Mucosa of descending colon (tissue), 3 donors: ENCODE results near the gene SEC31A. TPM values are rescaled to one million over a fixed set of nuclear protein-coding genes. Genes with fewer than 3 reads are reported as not detected.
"Not testable (repeated sequence)": the region's sequence is repeated elsewhere in the genome, so short reads cannot be mapped to it uniquely, and the experiment has no call there.

Experiments used
- ATAC-seq: fragments of 200-7000 bp; cut with Tn5 transposase; one replicate; pipeline ENCODE4 v1.9.1; 2020; ENCODE audit warnings: mild to moderate bottlenecking, moderate library complexity
- DNase-seq, 3 donors: peaks; one replicate each; pipeline ENCODE4 v3.0.0-alpha.2; 2020
- H3K36me3 ChIP-seq: fragments of 200-600 bp; one replicate; pipeline ENCODE4 v1.8.0; 2021; ENCODE audit warnings: low read depth, mild to moderate bottlenecking
- H3K4me1 ChIP-seq: fragments of 200-600 bp; one replicate; pipeline ENCODE4 v1.8.0; 2021; ENCODE audit warnings: low read depth, mild to moderate bottlenecking
- H3K4me3 ChIP-seq: fragments of 200-600 bp; one replicate; pipeline ENCODE4 v1.8.0; 2021; ENCODE audit warnings: mild to moderate bottlenecking
- H3K9me3 ChIP-seq: fragments of 200-600 bp; one replicate; pipeline ENCODE4 v1.8.0; 2021; ENCODE audit warnings: mild to moderate bottlenecking
- intact Hi-C, 2 donors: fragments of 100-400 bp; cut with DNase I in 1 of 2; cut with micrococcal nuclease in 1 of 2; formaldehyde crosslinking; loops; one replicate each; pipeline versions ENCODE4 v1.11.0 to v1.11.1; 2022; cut with DNase I, micrococcal nuclease
- total RNA-seq, 3 donors: library from RNA; stranded (reverse); fragmentation: NEBNext Ultra II Directional in 2 of 3; extraction: Animal tissue kit (Norgen Biotek cat#: 25700) in 2 of 3; gene quantifications; one replicate each; pipeline versions ENCODE4 v1.2.1 to v1.2.4, GENCODE V29; 2021 to 2023
- TF ChIP-seq, protein P1 (sequence below): fragments of 200-600 bp; IDR thresholded peaks from one replicate; pipeline ENCODE4 v1.8.0; 2022; ENCODE audit warnings: antibody characterized with exemption, mild to moderate bottlenecking
- donor health status: DM: no; HTN: no; CAD: no; lungs with moderate emphysema.
- donor health status: DM: no; HTN: no; CAD: no.
- donor health status: DM: no; HTN: yes; CAD: no.

SEC31A gene
- total RNA-seq, 3 donors from 2014 or later = 167 to 179 (median 176) TPM

DNA sequence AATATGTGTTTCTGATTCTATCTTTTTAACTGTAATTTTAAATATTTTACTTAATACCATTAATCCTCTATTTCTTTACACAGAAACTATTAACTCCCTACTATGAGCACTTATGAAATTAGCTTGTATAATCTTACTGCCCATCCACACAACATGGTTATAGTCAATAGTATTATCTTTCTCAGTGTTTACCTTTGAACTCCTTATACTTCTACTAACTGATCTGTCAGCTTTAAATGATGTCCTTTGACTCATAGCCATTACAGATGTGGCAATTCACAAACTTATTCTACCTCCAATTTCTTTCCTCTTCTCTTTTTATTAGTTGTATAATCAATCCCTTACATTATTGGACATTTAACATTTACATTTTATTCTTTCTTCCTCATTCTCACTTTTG lies 5.5 kb downstream of the SEC31A start:
- H3K36me3 ChIP-seq = no peaks in the 10 kb centered on the region
- TF ChIP-seq, protein P1, sequence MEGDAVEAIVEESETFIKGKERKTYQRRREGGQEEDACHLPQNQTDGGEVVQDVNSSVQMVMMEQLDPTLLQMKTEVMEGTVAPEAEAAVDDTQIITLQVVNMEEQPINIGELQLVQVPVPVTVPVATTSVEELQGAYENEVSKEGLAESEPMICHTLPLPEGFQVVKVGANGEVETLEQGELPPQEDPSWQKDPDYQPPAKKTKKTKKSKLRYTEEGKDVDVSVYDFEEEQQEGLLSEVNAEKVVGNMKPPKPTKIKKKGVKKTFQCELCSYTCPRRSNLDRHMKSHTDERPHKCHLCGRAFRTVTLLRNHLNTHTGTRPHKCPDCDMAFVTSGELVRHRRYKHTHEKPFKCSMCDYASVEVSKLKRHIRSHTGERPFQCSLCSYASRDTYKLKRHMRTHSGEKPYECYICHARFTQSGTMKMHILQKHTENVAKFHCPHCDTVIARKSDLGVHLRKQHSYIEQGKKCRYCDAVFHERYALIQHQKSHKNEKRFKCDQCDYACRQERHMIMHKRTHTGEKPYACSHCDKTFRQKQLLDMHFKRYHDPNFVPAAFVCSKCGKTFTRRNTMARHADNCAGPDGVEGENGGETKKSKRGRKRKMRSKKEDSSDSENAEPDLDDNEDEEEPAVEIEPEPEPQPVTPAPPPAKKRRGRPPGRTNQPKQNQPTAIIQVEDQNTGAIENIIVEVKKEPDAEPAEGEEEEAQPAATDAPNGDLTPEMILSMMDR = no peak
- H3K4me1 ChIP-seq = peaks cover 32% of the 10 kb centered on the region
- intact Hi-C loops = no loop called here
- DNase-seq = no peak
- peak; percentile 73 for ATAC-seq
- H3K4me3 ChIP-seq = no peak overlapping the region
- no peaks in the 10 kb centered on the region for H3K9me3 ChIP-seq

DNA sequence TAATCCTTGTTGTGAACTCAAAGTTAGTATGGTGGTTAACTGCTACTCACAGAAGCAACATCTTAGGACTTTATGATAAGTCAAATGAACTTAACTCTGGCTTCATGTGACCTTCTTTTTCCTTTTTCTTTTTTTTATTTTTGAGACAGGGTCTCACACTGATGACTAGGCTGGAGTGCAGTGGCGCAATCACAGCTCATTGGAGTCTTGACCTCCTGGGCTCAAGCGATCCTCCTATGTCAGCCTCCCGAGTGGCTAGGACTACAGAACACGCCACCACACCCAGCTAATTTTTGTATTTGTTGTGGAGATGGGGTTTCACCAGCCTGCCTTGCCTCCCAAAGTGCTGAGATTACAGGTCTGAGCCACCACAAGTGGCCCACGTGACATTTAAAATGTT lies 22.4 kb downstream of the SEC31A start:
- H3K36me3 ChIP-seq = no peaks in the 10 kb centered on the region
- TF ChIP-seq, protein P1 = no peak

DNA sequence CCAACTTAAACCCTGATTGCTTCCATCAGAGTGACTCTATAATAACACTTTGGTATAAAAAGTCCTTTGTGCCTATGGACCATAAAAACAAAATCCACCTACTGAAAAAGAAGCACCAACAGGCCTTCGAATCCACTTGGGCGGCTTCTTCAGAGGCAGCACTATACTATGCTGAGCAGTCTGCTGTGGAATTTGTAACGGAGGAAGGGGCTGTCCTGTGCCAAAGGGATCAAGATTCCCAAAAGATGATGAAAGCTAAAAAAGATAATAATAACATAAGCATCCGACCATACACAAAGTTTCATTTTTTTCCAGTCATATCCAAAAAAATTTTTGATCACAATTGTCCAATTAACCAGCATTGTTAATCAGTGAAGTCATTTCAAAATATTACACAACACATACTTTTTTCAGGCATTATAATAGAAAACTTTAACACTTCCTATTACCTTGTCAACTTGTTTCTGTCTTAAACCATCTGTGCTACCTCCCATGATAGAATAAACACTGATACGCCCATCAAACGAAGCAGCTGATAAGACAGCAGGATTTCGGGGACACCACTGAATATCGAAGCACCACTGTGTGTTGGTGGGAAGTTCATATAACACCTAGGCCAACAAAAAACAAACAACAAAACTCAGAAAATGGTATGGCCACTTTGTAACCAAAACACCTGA lies 24.1 kb downstream of the SEC31A start:
- no peaks in the 10 kb centered on the region for H3K9me3 ChIP-seq
- no peak overlapping the region for H3K4me3 ChIP-seq
- ATAC-seq (no peak), DNase-seq (no peak)
- no peaks in the 10 kb centered on the region for H3K4me1 ChIP-seq
- no peaks in the 10 kb centered on the region for H3K36me3 ChIP-seq
- TF ChIP-seq, protein P1 = no peak
- intact Hi-C loops = no loop called here

More for the DNA sequence above, 22.4 kb downstream of the SEC31A start:
- ATAC-seq (no peak), DNase-seq (no peak)
- no peak overlapping the region for H3K4me3 ChIP-seq
- H3K4me1 ChIP-seq = no peaks in the 10 kb centered on the region
- intact Hi-C loops = no loop called here
- H3K9me3 ChIP-seq = no peaks in the 10 kb centered on the region

DNA sequence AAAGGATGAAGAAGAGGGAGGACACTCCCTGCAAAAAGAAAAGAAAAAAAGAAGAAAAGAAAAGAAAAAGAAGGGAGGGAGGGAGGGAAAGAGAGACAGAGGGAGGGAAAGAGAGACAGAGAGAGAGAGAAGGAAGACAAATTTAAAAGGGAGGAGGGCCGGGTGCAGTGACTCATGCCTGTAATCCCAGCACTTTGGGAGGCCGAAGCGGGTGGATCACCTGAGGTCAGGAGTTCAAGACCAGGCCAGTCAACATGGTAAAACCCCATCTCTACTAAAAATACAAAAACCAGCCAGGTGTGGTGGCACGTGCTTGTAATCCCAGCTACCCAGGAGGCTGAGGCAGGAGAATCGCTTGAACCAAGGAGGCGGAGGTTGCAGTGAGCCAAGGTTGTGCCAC lies 24.9 kb downstream of the SEC31A start:
- peak; percentile 33 for ATAC-seq
- H3K36me3 ChIP-seq, H3K4me1 ChIP-seq, DNase-seq, intact Hi-C loops, H3K4me3 ChIP-seq, H3K9me3 ChIP-seq: not testable (repeated sequence)

DNA sequence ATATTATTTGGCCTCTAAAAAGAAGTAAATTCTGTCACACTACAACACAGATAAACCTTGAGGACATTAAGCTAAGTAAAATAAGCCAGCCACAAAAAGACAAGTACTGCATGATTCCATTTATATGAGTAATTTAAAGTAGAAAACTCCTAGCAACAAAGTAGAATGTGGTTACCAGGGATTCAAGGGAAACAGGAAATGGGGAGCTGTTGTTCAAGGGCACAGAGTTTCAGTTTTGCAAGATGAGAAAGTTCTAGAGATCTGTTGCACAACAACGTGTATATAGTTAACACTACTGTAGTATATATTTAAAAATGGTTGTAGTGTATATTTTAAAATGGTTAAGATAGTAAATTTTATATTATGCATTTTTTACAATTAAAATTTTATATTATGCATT lies 25.4 kb downstream of the SEC31A start:
- intact Hi-C loops = no loop called here
- Histone ChIP-seq H3K36me3 (no peaks in the 10 kb centered on the region), H3K4me1 (no peaks in the 10 kb centered on the region), H3K9me3 (no peaks in the 10 kb centered on the region), H3K4me3 (no peak overlapping the region)
- TF ChIP-seq, protein P1 = no peak
- peak; percentile 62 for ATAC-seq
- peak in 1 of 3 donors; percentile 17 for DNase-seq

DNA sequence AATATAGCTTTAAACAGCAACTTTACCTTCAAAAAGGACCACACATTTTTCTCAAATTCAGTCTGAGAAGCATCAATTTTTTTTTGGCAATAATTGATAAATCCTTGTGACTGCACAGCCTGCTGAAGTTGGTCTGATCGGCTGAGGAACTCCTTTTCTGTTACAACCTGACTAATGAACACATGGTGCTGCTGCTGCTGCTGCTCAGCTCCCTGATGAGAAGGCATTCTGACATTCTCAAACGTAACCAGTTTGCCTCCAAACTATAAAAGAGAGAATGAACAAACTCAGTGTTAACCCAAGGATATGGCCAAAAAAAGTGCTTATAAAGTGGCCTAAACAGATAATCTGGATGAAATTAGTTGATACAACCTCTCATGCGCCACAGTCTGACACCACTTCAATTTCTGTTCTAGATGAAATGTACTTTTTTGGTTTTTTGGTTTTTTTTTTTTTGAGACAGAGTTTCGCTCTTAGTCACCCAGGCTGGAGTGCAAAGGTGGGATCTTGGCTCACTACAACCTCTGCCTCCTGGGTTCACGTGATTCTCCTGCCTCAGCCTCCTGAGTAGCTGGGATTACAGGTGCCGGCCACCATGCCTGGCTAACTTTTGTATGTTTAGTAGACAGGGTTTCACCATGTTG lies 26.5 kb downstream of the SEC31A start:
- ATAC-seq = no peak
- no peaks in the 10 kb centered on the region for H3K36me3 ChIP-seq
- no peaks in the 10 kb centered on the region for H3K9me3 ChIP-seq
- intact Hi-C loops = no loop called here
- H3K4me3 ChIP-seq = no peak overlapping the region
- no peak for DNase-seq
- no peaks in the 10 kb centered on the region for H3K4me1 ChIP-seq
- TF ChIP-seq, protein P1 = no peak
